Activated CD4-positive, alpha-beta memory T cell treated with anti-CD3 and anti-CD28 coated beads for 36 hours (primary cell): Measurements from ENCODE around the gene NAALADL2. TPM values are rescaled to one million over a fixed set of nuclear protein-coding genes. Genes with fewer than 3 reads are reported as not detected.

Experiments
- CTCF ChIA-PET: fragments of 350-600 bp; sonication (Branson Sonifier 250); formaldehyde crosslinking; loops from one replicate; lab custom pipeline; 2021; ENCODE audit warnings: antibody characterized with exemption, inconsistent platforms; lab: Charles Lee
- POLR2A ChIA-PET: fragments of 350-600 bp; sonication (Branson Sonifier 250); formaldehyde crosslinking; loops from one replicate; lab custom pipeline; 2021; ENCODE audit warnings: antibody characterized with exemption; lab: Charles Lee
- DNase-seq: peaks from one replicate; pipeline ENCODE4 v3.0.0-alpha.2; 2020
- H3K27ac Mint-ChIP-seq: one replicate; pipeline ENCODE4 v1.8.0; 2021; ENCODE audit warnings: mixed read lengths
- H3K27me3 Mint-ChIP-seq: one replicate; pipeline ENCODE4 v1.8.0; 2021; ENCODE audit warnings: mixed read lengths
- H3K36me3 Mint-ChIP-seq: one replicate; pipeline ENCODE4 v1.8.0; 2021; ENCODE audit warnings: mixed read lengths
- H3K4me1 Mint-ChIP-seq: one replicate; pipeline ENCODE4 v1.8.0; 2021; ENCODE audit warnings: low read depth, mixed read lengths
- H3K4me3 Mint-ChIP-seq: one replicate; pipeline ENCODE4 v1.8.0; 2021; ENCODE audit warnings: mild to moderate bottlenecking, mixed read lengths
- H3K9me3 Mint-ChIP-seq: one replicate; pipeline ENCODE4 v1.8.0; 2021; ENCODE audit warnings: mixed read lengths
- intact Hi-C: fragments of 100-400 bp; cut with micrococcal nuclease; formaldehyde crosslinking; loops from one replicate; pipeline ENCODE4 v1.15.1; 2023
- total RNA-seq, 2 experiments: library from RNA; stranded (reverse); gene quantifications; one replicate each; pipeline ENCODE4 v1.2.3, GENCODE V29; 2021

The NAALADL2 gene
- total RNA-seq, 2 experiments from 2014 or later, result not detected

- Mint-ChIP-seq H3K27me3 (no peaks in the 10 kb centered on the region), H3K9me3 (peaks cover 12% of the 10 kb centered on the region), H3K36me3 (no peaks in the 10 kb centered on the region), H3K4me1 (no peaks in the 10 kb centered on the region), H3K4me3 (no peak overlapping the region), H3K27ac (no peak overlapping the region)
- ChIA-PET POLR2A (no interaction called here), CTCF (no interaction called here)
- intact Hi-C loops, result no loop called here
- no peak for DNase-seq
Observed at GRCh38 chr3:175716446-175716845, 857.3 kb downstream of the NAALADL2 start.

- Mint-ChIP-seq H3K4me1 (no peaks in the 10 kb centered on the region), H3K4me3 (no peak overlapping the region), H3K27me3 (no peaks in the 10 kb centered on the region), H3K9me3 (no peaks in the 10 kb centered on the region), H3K27ac (no peak overlapping the region), H3K36me3 (no peaks in the 10 kb centered on the region)
- ChIA-PET POLR2A (no interaction called here), CTCF (no interaction called here)
- intact Hi-C loops, result no loop called here
- DNase-seq, result no peak
Observed at GRCh38 chr3:175726228-175726627, 867.1 kb downstream of the NAALADL2 start.

GRCh38 chr3:175728566-175728965 lies 869.4 kb downstream of the NAALADL2 start:
- H3K4me1 Mint-ChIP-seq, result no peaks in the 10 kb centered on the region
- H3K4me3 Mint-ChIP-seq, result no peak overlapping the region
- CTCF ChIA-PET, result no interaction called here
- intact Hi-C loops, result no loop called here
- no peaks in the 10 kb centered on the region for H3K27me3 Mint-ChIP-seq
- H3K36me3 Mint-ChIP-seq, result no peaks in the 10 kb centered on the region
- POLR2A ChIA-PET, result no interaction called here
- H3K9me3 Mint-ChIP-seq, result peaks cover 6% of the 10 kb centered on the region
- no peak overlapping the region for H3K27ac Mint-ChIP-seq
- DNase-seq, result no peak

GRCh38 chr3:175729466-175729865 lies 870.3 kb downstream of the NAALADL2 start:
- Mint-ChIP-seq H3K27me3 (no peaks in the 10 kb centered on the region), H3K36me3 (no peaks in the 10 kb centered on the region), H3K9me3 (peaks cover 6% of the 10 kb centered on the region), H3K27ac (no peak overlapping the region), H3K4me3 (no peak overlapping the region), H3K4me1 (no peaks in the 10 kb centered on the region)
- CTCF ChIA-PET, result no interaction called here
- intact Hi-C loops, result no loop called here
- no peak for DNase-seq
- POLR2A ChIA-PET, result no interaction called here

GRCh38 chr3:175731543-175731942 lies 872.4 kb downstream of the NAALADL2 start:
- POLR2A ChIA-PET, result no interaction called here
- intact Hi-C loops, result no loop called here

GRCh38 chr3:175732017-175732416 lies 872.9 kb downstream of the NAALADL2 start:
- Mint-ChIP-seq H3K9me3 (peaks cover 22% of the 10 kb centered on the region), H3K27ac (no peak overlapping the region), H3K4me3 (no peak overlapping the region), H3K27me3 (no peaks in the 10 kb centered on the region), H3K4me1 (no peaks in the 10 kb centered on the region), H3K36me3 (no peaks in the 10 kb centered on the region)
- intact Hi-C loops, result no loop called here
- ChIA-PET POLR2A (no interaction called here), CTCF (no interaction called here)
- no peak for DNase-seq

More at GRCh38 chr3:175731543-175731942, 872.4 kb downstream of the NAALADL2 start:
- H3K4me1 Mint-ChIP-seq, result no peaks in the 10 kb centered on the region
- H3K27ac Mint-ChIP-seq, result no peak overlapping the region
- DNase-seq, result no peak
- no peaks in the 10 kb centered on the region for H3K36me3 Mint-ChIP-seq
- peaks cover 22% of the 10 kb centered on the region for H3K9me3 Mint-ChIP-seq
- H3K27me3 Mint-ChIP-seq, result no peaks in the 10 kb centered on the region
- no peak overlapping the region for H3K4me3 Mint-ChIP-seq
- CTCF ChIA-PET, result no interaction called here

- Mint-ChIP-seq H3K4me1 (no peaks in the 10 kb centered on the region), H3K9me3 (peaks cover 22% of the 10 kb centered on the region), H3K27ac (no peak overlapping the region), H3K36me3 (no peaks in the 10 kb centered on the region), H3K27me3 (no peaks in the 10 kb centered on the region), H3K4me3 (no peak overlapping the region)
- intact Hi-C loops, result no loop called here
- DNase-seq, result no peak
- POLR2A ChIA-PET, result no interaction called here
- CTCF ChIA-PET, result interaction anchor here (0.6 kb wide), 1 partner anchor 156 kb away, joined by 3 read pairs; no protein-coding TSS in a partner anchor
Observed at GRCh38 chr3:175735866-175736265, 876.7 kb downstream of the NAALADL2 start.

- POLR2A ChIA-PET, result no interaction called here
- no peaks in the 10 kb centered on the region for H3K36me3 Mint-ChIP-seq
- no peak overlapping the region for H3K27ac Mint-ChIP-seq
- no peak overlapping the region for H3K4me3 Mint-ChIP-seq
- H3K27me3 Mint-ChIP-seq, result no peaks in the 10 kb centered on the region
- peaks cover 19% of the 10 kb centered on the region for H3K9me3 Mint-ChIP-seq
- intact Hi-C loops, result no loop called here
- CTCF ChIA-PET, result interaction anchor here (0.6 kb wide), 1 partner anchor 78 kb away, joined by 4 read pairs; no protein-coding TSS in a partner anchor
- H3K4me1 Mint-ChIP-seq, result no peaks in the 10 kb centered on the region
- no peak for DNase-seq
Observed at GRCh38 chr3:175737646-175738572, 878.8 kb downstream of the NAALADL2 start.

GRCh38 chr3:175741951-175742350 lies 882.8 kb downstream of the NAALADL2 start:
- ChIA-PET CTCF (no interaction called here), POLR2A (no interaction called here)
- H3K4me3 Mint-ChIP-seq, result no peak overlapping the region
- no peak for DNase-seq
- H3K27me3 Mint-ChIP-seq, result no peaks in the 10 kb centered on the region
- no peak overlapping the region for H3K27ac Mint-ChIP-seq
- intact Hi-C loops, result no loop called here
- H3K36me3 Mint-ChIP-seq, result no peaks in the 10 kb centered on the region
- H3K4me1 Mint-ChIP-seq, result no peaks in the 10 kb centered on the region
- H3K9me3 Mint-ChIP-seq, result peaks cover 4% of the 10 kb centered on the region

GRCh38 chr3:175743733-175744400 lies 884.7 kb downstream of the NAALADL2 start:
- Mint-ChIP-seq H3K9me3 (peaks cover 4% of the 10 kb centered on the region), H3K27me3 (no peaks in the 10 kb centered on the region), H3K4me1 (no peaks in the 10 kb centered on the region), H3K4me3 (no peak overlapping the region), H3K27ac (no peak overlapping the region), H3K36me3 (no peaks in the 10 kb centered on the region)
- DNase-seq, result no peak
- POLR2A ChIA-PET, result no interaction called here
- CTCF ChIA-PET, result no interaction called here
- intact Hi-C loops, result no loop called here

- Mint-ChIP-seq H3K36me3 (no peaks in the 10 kb centered on the region), H3K4me1 (no peaks in the 10 kb centered on the region), H3K27me3 (no peaks in the 10 kb centered on the region), H3K27ac (no peak overlapping the region), H3K9me3 (peaks cover 4% of the 10 kb centered on the region), H3K4me3 (no peak overlapping the region)
- ChIA-PET POLR2A (no interaction called here), CTCF (no interaction called here)
- no peak for DNase-seq
- intact Hi-C loops, result no loop called here
Observed at GRCh38 chr3:175746308-175746707, 887.2 kb downstream of the NAALADL2 start.

GRCh38 chr3:175748087-175748730 lies 889.1 kb downstream of the NAALADL2 start:
- Mint-ChIP-seq H3K27ac (no peak overlapping the region), H3K4me1 (no peaks in the 10 kb centered on the region), H3K27me3 (no peaks in the 10 kb centered on the region), H3K9me3 (peaks cover 4% of the 10 kb centered on the region), H3K36me3 (no peaks in the 10 kb centered on the region), H3K4me3 (no peak overlapping the region)
- DNase-seq, result no peak
- CTCF ChIA-PET, result no interaction called here
- POLR2A ChIA-PET, result no interaction called here
- intact Hi-C loops, result no loop called here
